ENCODE measurements around the gene RPS21.

Gene RPS21

DNA sequence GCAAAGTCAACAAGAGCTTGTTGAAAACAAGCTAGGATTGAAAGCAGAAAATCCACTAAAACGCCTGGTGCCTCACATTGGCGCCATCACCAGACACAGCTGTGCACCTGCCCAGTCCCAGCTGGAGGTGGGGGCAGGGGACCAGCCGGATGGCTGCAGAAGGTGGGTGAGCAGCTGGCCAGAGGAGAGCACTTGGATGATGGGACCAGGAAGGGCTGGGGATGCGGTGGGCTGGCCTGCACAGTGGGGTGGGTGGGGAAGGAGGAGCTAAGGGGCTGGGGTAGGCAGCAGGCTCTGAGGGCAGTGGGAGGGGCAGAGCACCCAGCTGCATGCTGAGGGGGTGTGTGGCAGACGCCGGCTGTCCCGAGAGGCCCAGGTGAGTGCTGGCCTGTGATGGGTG lies 13.1 kb downstream of the RPS21 start:
- DNase-seq, result no peak

DNA sequence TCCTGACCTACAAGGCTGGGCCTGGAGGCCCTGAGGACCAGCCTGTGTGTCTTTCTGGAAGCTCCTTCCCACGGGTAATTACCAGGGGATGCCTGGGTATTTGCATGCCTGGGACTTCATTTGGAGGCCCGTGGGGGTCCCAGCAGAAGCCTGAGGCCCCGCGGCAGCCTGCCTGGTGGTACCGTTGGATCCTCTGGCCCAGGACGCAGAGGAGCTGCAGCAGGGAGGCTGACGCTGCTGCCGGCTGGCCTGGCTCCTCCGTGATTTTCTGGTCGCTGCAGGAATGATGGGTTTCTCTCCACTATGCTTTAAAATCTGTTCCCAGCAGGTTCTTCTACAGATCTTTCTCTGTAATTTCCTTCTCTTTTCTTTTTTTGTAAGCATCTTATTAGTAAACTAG lies 13.6 kb downstream of the RPS21 start:
- no peak for DNase-seq

DNA sequence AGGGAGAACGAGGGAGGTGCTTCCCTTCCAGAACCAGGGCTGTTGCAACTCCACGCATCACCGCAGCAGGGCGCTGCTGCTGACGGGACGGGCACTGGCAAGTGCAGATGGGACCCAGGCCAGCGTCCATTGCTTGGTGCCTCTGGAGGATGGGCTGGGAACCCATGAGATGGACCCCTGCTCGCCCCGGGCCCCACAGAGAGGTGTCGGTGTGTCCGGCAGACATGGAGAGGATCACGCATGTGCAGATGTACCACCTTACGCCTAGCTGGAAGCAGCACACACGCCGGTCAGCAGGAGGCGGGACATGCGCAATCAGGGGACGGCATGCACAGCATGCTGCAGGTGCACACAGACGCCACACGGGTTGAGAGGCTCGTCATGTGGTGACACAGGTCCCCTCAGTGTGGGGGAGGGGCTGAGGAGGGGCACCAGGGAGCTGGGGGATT lies 14.5 kb downstream of the RPS21 start:
- DNase-seq, result no peak

DNA sequence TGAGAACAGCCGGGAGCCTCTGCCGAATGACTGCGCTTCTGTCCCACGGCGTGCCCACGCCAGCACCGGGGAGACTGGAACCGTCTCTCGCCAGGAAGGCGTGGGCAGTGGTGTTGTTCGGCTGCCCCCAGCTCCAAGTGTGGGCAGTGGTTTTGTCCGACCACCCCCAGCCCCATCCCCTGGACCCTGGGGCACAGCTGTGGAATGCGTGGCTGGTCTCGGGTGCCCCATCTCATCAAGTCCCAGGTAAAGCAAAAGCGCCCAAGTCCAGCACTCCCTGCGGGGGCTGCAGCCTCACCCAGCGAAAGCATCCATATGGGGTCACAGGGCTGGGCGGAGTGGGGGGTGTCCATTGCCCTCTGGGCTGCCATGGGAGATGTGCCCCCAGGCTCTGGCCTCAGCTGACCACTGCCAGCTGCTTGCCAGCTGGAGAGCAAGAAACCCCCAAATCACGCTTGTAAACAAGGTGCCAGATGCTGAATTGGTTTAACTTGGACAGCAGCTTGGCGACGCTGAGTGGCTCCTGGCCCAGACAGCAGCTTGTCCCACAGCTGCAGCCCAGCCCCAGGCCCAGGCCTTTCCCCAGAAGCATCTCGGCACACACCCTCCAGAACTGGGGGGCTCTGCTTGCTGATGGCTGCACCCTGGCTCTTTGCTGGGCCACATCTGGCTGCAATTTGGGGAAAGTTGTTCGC lies 15.7 kb downstream of the RPS21 start:
- no peak for DNase-seq

DNA sequence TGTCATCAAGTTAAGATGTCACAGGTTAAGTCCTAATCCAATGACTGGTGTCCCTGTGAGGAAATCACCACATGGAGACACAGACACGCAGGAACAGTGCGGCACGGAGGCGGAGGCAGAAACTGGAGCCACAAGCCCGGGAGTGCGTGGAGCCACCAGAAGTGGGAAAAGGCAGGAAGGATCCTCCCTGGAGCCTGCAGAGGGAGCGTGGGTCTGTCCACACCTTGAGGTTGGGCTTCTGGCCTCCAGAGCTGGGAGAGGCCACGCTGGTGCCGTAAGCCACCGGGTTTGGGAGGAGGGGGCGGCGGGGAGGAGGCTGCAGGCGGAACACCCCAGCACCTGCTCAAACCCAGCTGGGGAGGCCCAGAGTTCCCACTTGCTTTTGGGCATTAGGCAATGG lies 16.4 kb downstream of the RPS21 start:
- no peak for DNase-seq

DNA sequence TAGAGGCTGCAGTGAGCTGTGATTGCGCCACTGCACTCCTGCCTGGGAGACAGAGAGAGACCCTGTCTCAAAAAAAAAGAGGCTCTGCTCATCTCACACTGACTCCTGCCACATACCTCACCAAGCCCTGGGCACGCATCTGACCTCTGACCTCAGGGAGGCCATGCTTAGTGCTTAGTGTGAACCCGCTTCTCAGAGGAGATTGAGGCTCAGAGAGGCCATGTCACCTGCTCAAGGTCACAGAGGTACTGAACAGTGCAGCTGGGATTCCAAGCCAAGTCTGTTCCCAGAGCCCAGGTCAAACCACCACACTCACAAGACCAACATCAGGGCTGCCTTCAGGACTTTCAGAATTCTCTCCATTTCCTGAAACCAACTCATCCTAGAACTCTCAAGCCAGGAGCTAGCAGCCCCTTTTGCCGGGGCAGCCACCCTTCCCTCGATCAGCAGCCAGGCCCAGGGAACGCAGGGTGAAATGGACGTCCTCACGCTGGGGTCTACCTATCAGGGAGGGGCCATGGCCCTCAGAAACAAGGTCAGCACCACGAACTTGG lies 17.3 kb downstream of the RPS21 start:
- DNase-seq, result no peak

DNA sequence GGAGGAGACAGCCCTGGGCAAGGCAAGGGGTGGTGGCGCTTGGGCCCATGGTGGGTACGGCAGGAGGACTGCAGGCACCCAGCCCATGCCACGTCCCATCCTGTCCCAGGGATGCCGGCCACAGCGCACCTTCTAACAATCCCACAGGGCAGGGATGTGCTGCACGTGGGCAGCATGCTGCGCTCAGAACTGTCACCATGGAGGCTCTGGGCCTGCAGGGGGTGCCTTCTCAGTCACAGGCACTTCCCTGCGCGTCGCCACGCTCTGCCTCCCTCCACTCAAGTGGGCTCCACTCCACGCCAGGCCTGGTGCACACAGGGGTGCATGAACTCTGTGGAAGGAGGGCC lies 17.8 kb downstream of the RPS21 start:
- no peak for DNase-seq

DNA sequence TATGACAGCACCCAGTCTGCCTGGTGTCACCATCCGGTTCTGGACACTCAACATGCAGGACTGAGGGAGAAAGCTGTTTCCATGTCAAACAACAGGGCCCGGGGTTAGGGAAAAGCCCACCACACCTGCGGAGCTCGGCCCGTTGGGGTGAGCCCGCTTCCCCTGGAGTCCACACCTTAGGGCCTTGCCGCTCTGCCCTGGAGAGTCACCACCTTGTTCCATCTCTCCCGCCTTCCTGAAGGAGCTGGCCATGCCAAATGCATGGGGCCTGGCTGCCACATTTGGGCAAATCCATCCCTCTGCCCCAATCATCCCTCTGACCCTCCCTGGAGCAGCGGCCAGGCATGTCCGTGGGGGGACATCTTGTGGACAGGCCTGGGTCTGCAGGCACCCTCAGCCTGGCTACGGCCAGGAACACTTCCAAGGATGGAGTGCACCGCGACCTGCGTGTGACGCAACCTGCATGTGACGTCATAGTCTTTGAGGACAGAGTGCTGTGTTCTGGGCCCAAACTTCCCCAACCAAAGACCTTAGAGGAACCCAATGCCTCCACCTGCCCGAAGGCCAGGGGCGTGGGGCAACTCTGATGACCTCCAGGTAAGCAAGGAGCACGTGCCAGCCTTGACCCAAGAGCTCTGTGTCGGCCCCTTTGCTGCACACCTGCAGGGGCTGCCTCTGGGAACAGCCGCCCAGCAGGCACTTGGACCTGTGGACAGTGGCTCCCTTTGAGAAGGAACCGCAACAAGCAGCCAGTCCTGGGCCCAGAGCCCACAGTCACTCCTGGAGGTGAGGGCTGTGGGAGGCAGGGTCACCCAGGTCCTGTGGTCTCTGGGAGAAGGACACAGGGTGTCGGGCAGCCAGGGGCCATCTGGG lies 18.4 kb downstream of the RPS21 start:
- DNase-seq, result no peak

DNA sequence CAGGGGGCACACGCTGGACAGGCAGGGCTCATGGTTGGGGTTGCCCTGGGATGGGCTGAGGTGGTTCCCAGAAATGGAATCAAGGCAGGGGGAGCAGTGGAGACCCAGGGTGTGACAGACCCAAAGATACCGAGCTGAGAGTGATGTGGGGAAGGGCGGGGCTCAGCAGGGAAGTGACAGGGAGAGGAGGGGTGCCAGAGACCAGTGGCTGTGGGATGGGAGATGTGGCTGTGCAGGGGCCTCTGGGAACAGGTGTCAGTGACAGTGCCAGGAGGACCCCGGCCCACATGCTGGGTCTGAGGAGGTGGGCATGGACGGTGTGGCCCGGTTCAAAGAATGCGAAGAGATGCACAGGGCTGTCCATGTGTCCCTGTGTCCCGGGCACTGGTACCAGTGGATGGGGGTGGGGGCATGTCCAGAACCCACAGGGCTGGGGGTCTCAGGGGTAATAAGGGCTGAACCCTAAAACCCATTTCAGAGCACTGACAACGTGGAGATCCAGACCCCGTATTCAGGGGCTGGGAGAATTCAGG lies 19.1 kb downstream of the RPS21 start:
- DNase-seq, result no peak

DNA sequence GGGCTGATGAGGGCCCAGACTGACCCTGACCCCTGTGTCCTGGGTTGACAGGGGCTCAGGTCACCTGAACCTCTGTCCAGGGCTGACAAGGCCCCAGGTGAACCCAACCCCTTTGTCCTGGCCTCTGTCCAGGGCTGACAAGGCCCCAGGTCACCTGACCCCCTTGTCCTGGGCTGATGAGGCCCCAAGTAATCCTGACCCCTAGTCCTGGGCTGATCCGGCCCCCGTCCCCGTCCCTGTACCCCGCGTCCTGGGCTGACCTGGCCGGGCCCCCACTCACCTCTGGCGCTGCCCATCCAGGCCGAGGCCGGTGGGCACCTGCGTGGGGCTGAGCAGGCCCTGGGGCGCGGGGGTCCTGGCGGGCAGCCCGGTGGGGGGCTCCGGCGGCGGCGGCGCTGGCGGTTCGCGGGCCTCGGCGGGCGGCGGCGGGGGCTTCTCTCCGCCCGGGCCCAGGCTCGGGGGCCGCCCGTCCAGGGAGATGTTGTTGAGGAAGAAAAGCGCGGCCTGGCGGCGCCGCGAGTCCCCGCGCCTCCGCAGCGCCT lies 19.8 kb downstream of the RPS21 start:
- no peak for DNase-seq

DNA sequence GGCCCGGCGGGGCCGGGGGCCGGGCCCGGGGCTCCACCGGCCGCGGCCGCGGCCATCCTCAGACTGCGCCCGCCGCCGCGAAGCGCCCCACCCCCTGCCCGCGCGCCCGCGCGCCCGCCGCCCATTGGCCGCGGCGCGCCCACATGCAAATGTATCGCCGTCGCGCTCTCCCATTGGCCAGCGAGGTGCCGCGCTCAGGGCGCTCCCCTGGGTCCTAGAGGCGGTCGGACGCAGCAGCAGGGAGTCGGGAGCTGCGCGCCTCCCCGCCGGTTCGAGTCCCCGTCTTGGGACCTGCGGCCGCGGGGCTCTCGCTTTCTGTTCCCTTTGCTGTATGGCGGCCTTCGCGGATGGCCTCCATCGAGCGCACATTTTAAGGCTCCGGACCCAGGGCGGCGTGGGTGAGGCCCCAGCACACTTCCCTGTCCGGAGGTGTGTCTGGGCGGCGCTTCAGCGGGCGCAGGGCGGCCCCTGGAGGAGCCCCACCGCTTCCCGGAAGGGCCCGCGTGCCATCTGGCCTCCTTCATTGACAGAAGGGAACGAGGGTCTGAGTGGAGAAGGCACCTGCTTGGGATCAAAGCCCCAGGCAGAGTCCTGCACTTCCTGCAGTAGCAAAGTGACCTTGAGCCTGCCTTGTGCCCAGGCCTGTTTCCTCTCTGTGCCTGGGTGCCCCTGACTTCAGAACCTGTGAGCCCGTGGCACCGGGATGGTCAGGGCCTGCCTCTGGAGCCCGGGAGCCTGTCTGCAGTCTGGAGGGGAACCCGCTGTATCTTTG lies 20.5 kb downstream of the RPS21 start, which contains the start of gene CABLES2:
CABLES2 (minus strand) TSS at position 65 of the 772 bp plus-strand sequence; CDS start at position 56, 9 bp downstream.
- peak; percentile 96 for DNase-seq

DNA sequence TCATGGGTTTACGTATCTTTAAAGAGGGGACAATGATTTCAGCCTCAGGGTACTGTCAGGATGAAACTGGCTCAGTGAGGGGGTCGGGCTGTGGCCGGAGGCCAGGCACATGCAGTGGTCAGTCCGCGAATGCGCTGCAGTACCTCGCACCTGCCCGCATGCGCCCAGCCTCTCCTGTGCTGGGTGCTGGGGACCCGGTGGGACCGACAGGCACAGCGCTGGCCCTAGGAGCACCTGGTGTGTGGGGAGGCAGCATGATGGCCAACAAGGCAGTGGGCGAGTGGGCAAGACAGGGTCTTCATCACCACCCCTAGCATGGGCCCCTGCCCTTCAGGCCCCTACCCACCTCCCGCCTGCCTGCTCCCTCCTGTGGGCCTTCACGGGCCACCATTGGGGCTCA lies 21.2 kb downstream of the RPS21 start:
- DNase-seq, result no peak

DNA sequence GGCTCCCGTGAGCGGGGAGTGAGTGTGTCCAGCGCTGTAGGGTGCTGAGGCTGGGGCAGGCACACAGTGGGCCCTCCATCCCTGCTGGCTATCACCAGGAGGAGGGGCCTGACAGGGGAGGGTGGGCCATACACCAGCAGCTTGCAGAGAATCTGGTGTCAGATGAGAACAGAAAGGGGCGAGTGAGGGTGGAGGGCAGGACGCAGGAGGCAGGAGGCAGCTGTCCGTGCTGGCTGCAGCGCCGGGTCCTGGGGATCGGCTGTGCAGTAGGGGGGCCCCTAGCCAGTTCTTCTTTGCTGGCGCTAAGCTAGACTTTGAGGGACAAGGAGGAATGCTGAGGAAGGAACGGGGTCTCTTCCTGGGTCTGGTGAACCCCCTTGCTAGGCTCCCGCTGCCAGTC lies 21.7 kb downstream of the RPS21 start:
- no peak for DNase-seq

DNA sequence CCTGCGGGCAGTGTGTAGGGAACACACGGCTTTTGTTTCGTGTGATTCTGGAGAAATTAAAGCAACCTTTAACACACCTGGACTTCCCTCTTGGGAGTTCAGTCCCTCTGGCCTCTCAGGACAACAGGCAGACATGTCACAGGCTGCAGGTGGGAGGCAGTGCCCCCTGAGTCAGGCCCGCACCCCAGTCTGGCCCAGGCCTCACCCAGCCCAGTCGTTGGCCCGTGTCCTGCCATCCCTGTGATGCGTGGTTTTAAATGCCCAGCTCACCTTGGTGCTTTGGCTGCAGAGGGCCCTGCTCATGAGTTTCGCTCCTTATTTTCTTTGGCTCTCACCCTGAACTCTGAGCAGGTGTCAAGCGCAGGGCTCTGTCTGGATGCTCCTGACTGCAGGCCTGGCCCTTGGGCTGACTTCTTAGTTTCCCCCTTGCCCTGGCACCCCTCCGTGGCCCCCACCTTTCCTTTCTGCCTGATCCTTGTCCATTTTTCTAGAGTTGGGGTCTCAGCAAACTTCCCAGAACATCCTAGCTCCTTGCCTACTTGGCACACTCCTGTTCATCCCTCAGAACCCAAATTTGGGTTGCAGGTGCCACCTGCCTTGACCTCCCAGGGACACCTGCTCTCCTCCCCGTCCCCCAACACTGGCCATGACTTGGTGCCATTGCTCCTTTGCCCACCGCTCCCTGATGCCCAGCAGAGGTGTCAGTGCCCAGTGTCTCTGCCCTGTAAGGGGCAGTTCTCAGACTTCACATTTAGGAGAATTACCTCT lies 22.4 kb downstream of the RPS21 start:
- no peak for DNase-seq

DNA sequence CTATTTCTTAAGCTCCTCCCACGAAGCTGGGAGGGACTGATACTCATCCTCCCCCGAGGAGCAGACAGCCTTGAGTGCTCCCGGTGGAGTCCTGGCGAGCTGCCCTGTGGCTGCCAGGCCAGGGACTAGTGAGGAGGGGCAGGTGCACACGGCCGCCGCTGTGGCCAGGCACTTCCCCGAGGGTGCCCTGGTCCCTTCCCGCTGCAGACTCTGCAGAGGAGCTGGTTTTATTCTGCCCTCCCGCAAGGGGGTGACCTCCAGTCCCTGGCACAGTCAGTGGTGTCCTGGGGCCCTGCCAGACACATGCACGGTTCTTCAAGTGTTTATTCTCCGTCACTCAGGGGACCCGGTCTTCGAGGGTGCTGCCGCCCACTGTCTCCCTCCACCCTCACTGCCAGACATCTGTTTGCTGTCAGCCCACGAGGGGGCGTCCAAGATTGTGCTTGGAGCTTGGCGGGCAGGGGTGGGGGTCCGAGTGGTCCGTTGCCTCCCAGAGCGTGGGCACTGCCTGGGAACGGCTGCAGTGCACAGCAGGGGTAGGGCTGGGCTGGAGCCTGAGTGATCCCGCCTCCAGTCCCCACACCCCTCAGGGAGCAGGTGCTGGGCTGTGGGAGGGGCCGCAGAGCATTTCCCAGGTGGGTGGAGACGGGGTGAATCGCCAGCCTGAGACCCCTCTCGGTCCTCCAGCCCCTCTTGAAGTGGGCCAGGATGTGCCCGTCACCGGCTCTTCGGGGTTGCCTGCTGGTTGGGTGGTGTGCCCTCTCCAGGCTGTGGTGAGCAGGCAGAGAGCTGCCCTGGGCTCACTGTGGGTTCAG lies 23.2 kb downstream of the RPS21 start:
- peak; percentile 48 for DNase-seq

DNA sequence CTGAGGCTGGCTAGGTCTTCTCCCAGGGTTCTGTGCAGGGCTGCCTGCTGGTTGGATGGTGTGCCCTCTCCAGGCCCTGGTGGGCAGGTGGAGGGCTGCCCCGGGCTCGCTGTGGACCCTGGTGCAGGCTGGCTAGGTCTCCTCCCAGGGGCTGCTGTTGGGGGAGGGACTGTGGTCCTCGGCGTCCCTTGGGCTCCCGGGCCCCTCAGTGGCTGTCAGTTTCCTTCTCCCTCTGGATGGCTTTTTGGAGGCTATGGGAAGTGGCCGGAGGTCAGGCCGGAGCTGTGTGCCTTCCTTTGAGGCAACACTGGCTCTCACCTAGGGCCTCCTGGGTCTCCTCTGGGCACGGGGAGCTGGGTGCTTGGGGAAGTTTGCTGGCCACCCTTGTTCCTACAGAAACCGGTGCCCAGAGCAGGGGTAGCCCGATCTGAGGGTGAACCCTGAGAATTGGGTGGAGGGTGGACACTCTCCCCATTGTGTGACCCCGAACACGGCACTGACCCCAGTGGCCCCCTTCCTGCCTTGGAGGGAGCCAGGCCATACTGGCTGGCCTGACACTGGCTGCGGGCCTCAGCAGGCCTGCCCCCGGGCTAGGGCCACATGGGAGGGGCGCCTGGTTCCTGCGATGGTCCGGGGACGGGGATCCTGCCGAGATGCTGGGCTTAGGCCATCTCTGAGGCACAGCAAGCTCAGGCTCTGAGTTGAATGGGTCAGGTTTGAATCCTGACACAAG lies 24.0 kb downstream of the RPS21 start:
- no peak for DNase-seq

DNA sequence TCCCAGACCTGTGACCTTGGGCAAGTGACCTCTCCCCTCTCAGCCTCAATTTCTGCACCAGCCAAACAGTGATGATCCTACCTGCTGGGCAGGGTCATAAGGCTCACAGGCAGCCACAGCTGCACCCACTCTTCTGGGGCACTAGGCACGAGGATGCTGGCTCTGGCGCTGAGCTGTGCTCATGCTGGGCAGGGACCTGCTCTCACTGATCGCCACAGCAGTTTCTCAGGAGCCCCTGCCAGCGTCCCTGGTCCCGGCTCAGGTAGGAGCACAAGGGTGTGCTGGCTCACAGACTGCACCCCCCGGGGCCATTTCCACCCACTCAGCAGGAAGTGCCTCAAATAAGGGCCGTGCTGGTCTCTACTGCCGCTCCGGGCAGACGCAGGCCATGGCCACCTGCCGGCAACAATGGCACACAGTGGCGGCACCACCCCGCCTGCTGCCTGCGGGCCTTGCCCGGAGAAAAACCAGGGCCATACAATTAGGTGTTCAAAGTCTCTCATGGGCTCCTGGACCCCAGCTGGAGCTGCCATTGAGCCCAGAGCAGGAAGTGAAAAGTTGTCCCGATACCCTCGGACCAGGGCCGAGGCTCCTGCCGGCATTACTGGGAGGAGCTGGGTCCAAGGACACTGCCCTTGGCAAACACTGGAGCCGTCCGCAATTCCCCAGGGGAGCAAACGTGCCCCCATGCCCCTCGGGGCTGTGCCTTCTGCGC lies 24.7 kb downstream of the RPS21 start:
- DNase-seq, result no peak

DNA sequence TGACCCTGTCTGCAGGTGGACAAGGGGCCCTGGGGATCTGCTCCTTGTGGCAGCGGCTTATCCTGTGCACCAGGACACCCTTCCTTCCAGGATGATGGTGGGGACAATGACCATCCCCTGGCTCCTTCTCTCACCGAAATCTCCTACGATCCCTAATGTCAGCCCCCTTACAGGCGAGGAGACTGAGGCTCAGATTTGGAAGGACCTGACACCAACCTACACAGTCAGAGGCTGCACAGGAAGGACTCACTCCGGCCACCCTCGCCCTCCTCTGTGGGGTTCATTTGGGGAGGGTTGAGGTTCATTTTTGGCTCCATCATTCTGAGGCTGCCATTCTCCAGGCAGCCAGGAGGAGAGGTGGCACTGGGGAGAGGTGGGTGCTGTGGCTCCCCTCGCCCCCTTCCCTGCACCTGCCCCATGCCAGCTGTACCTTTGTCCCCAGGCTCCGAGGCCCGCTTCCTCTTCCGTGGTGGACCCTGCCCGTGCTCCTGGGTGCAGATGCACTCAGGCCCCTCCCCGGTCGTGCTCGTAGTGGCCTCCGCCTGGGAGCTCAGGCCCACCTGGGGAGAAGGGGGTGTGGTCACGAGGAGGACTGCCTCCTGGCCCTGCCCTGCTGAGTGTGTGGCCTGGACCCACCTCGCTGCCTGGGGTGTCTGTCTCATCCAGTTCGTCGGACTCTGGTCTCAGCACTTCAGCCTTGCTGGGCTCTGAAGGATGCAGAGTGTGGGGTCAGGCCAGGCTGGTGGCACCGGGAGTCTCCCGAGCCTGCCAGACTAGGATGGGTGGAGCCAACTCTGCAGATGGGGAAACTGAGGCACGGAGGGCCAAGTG lies 25.5 kb downstream of the RPS21 start:
- no peak for DNase-seq
